ENCODE results near the gene WDCP. TPM values are rescaled to one million over a fixed set of nuclear protein-coding genes. Genes with fewer than 3 reads are reported as not detected.
A peak's percentile ranks its signal among the peaks of the same experiment; 100 is the strongest.
"Not testable (repeated sequence)": the region's sequence is repeated elsewhere in the genome, so short reads cannot be mapped to it uniquely, and the experiment has no call there.

Gene WDCP, protein sequence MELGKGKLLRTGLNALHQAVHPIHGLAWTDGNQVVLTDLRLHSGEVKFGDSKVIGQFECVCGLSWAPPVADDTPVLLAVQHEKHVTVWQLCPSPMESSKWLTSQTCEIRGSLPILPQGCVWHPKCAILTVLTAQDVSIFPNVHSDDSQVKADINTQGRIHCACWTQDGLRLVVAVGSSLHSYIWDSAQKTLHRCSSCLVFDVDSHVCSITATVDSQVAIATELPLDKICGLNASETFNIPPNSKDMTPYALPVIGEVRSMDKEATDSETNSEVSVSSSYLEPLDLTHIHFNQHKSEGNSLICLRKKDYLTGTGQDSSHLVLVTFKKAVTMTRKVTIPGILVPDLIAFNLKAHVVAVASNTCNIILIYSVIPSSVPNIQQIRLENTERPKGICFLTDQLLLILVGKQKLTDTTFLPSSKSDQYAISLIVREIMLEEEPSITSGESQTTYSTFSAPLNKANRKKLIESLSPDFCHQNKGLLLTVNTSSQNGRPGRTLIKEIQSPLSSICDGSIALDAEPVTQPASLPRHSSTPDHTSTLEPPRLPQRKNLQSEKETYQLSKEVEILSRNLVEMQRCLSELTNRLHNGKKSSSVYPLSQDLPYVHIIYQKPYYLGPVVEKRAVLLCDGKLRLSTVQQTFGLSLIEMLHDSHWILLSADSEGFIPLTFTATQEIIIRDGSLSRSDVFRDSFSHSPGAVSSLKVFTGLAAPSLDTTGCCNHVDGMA
- total RNA-seq (10 to 100 TPM in 5 of 7 donors, 1 to 10 TPM in 2; 3.8 to 16.0 (median 12.1) TPM), polyA plus RNA-seq (1 to 10 TPM; 4.0 to 6.7 TPM)
- long read RNA-seq, donor 1, partial matches to known transcripts = 2 of 3 reads
- long read RNA-seq, donor 1, other reads (novel, unspliced or antisense) = 1 of 3 reads
- long read RNA-seq, donor 2, partial matches to known transcripts = 6 of 10 reads
- long read RNA-seq, donor 2, other reads (novel, unspliced or antisense) = 0 of 10 reads
- long read RNA-seq, donor 3, transcript WDCP-201 (4 exons, 3,817 nt) = major isoform, 6 of 8 reads
- long read RNA-seq, donor 3, partial matches to known transcripts = 0 of 8 reads
- long read RNA-seq, donor 3, other reads (novel, unspliced or antisense) = 2 of 8 reads

DNA sequence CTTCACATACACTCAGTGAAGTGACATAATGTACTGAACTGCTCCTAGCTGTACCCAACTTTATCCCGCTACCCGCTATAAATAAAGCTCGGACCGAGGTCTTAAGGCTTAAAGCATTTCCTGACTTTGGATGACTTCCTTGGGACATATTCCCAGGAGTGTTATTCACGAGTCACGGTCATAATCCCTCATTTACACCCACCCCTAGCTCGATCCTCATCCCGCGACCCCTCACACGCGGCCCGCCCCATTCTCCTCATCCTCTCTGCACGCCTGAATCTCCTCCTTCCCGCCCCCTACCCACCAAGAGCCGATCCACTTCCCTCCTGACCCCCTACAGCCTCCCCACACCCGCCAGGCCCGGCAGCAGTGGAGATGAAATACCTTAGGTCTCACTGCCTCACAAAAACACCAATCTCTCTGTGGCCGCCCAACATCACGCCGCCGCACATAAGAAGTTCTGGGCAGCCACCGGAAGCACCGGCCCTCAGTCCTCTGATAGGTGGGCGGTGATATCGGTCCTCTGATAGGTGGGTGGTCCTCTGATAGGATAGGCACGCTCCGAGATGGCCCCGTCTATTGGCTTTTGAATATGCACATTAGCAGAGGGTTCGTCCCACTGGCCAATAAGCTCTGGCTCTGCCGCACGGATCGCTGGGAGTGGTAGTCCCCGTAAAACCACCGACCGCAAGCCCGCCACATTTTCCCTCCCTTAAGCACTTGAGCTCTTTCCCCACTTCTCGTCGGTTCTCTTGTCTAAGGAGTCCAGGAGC, at the start of gene WDCP:
TSS of gene WDCP (minus strand) at position 462 of the 773 bp plus-strand sequence. CDS start 7,897 bp downstream, outside the sequence.
- peaks cover 4% of the 10 kb centered on the region for H3K4me1 ChIP-seq (ENCODE audit: insufficient read depth)
- no peaks in the 10 kb centered on the region for H3K9me3 ChIP-seq
- DNase-seq = peak; percentile 89 to 95 (median 91)
- TF ChIP-seq, protein P1, sequence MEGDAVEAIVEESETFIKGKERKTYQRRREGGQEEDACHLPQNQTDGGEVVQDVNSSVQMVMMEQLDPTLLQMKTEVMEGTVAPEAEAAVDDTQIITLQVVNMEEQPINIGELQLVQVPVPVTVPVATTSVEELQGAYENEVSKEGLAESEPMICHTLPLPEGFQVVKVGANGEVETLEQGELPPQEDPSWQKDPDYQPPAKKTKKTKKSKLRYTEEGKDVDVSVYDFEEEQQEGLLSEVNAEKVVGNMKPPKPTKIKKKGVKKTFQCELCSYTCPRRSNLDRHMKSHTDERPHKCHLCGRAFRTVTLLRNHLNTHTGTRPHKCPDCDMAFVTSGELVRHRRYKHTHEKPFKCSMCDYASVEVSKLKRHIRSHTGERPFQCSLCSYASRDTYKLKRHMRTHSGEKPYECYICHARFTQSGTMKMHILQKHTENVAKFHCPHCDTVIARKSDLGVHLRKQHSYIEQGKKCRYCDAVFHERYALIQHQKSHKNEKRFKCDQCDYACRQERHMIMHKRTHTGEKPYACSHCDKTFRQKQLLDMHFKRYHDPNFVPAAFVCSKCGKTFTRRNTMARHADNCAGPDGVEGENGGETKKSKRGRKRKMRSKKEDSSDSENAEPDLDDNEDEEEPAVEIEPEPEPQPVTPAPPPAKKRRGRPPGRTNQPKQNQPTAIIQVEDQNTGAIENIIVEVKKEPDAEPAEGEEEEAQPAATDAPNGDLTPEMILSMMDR (IDR thresholded peaks at IDR 0.05) = no peak
- peak; percentile 40 for TF ChIP-seq POLR2A (IDR thresholded peaks at IDR 0.05)
- no peak within 1 kb of the TSS for H3K27ac ChIP-seq
- WGBS, 3 donors = 0 to 1% (median 0%) methylated on average over 38 of the region's 38 CpGs
- no peaks in the 10 kb centered on the region for H3K36me3 ChIP-seq
- peak within 1 kb of the TSS; percentile 79 for H3K4me3 ChIP-seq
- no peaks in the 10 kb centered on the region for H3K27me3 ChIP-seq
- intact Hi-C loops (cut with DNase I) = no loop called here

DNA sequence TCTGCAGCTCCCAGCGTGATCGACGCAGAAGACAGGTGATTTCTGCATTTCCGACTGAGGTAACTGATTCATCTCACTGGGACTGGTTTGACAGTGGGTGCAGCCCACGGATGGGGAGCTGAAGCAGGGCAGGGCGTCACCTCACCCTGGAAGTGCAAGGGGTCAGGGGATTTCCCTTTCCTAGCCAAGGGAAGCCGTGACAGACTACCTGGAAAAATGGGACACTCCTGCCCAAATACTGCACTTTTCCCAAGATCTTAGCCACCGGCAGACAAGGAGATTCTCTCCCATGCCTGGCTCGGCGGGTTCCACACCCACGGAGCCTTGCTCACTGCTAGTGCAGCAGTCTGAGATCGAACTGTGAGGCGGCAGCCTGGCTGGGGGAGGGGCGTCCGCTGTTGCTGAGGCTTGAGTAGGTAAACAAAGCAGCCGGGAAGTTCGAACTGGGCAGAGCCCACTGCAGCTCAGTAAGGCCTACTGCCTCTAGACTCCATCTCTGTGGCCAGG, 48.0 kb upstream of the WDCP start:
- intact Hi-C loops (cut with DNase I); H3K27ac ChIP-seq: not testable (repeated sequence)
- WGBS, 3 donors = 70 to 81% (median 78%) methylated on average over 17 of the region's 17 CpGs

DNA sequence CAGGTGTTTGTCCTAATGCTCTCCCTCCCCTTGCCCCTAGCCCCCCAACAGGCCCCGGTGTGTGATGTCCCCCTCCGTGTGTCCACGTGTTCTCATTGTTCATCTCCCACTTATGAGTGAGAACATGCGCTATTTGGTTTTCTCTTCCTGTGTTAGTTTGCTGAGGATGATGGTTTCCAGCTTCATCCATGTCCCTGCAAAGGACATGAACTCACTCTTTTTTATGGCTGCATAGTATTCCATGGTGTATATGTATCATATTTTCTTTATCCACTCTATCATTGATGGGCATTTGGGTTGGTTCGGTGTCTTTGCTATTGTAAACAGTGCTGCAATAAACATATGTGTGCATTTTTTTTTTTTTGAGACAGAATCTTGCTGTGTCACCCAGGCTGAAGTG, 46.1 kb upstream of the WDCP start:
- not testable (repeated sequence) for DNase-seq

More for the DNA sequence above, 48.0 kb upstream of the WDCP start:
- H3K4me1 ChIP-seq (ENCODE audit: insufficient read depth); H3K27me3 ChIP-seq; H3K36me3 ChIP-seq; DNase-seq; H3K9me3 ChIP-seq; H3K4me3 ChIP-seq: not testable (repeated sequence)

DNA sequence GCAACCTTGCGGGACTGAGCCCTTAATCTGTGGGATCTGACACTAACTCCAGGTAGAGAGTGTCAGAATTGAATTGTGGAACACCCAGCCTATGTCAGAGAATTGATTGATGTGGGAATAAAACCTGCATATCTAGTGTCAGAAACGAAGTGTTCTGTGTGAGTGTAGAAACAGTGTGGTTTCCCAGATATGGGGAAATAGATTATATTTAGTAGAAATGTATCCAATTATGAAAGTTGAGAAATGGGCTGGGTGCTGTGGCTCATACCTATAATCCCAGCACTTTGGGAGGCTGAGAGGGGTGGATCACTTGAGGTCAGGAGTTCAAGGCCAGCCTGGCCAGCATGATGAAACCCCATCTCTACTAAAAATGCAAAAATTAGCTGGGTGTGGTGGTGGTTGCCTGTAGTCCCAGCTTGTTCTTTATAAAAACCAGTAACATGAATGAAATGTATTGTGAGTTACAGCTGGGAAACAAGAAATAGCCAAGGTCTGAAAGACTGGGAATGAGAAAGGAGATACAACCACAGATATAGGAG, 41.7 kb upstream of the WDCP start:
- no peak overlapping the region for H3K4me3 ChIP-seq
- no peak overlapping the region for H3K27ac ChIP-seq
- no peaks in the 10 kb centered on the region for H3K36me3 ChIP-seq
- no peaks in the 10 kb centered on the region for H3K9me3 ChIP-seq
- WGBS, 3 donors = 53 to 79% (median 58%) methylated on average over 2 of the region's 2 CpGs
- peaks cover 3% of the 10 kb centered on the region for H3K4me1 ChIP-seq (ENCODE audit: insufficient read depth)
- H3K27me3 ChIP-seq = no peaks in the 10 kb centered on the region
- intact Hi-C loops (cut with DNase I) = loop anchor here in 1 of 4 donors (5.0 kb wide), 1 partner anchor 293 kb away; no protein-coding TSS in a partner anchor
- TF ChIP-seq, protein P1 (IDR thresholded peaks at IDR 0.05) = no peak
- TF ChIP-seq EP300 (IDR thresholded peaks at IDR 0.05) (no peak), POLR2A (IDR thresholded peaks at IDR 0.05) (no peak)
- peak in 1 of 5 donors; percentile 29 for DNase-seq

More for the DNA sequence above, 46.1 kb upstream of the WDCP start:
- H3K36me3 ChIP-seq; H3K27ac ChIP-seq; H3K4me3 ChIP-seq; H3K9me3 ChIP-seq; H3K4me1 ChIP-seq (ENCODE audit: insufficient read depth); intact Hi-C loops (cut with DNase I); H3K27me3 ChIP-seq: not testable (repeated sequence)
- 98 to 99% (median 98%) methylated on average over 5 of the region's 5 CpGs for WGBS, 3 donors
